ENCODE data around the gene CPHXL.

The CPHXL gene

GRCh38 chr16:75726390-75726789 lies at the start of gene CPHXL:
Gene CPHXL (minus strand): TSS chr16:75726490. CDS start chr16:75726442, 48 bp downstream.
- DNase-seq, result no peak

- no peak for DNase-seq
Observed at GRCh38 chr16:75774197-75774596, 47.9 kb upstream of the CPHXL start.

DNA sequence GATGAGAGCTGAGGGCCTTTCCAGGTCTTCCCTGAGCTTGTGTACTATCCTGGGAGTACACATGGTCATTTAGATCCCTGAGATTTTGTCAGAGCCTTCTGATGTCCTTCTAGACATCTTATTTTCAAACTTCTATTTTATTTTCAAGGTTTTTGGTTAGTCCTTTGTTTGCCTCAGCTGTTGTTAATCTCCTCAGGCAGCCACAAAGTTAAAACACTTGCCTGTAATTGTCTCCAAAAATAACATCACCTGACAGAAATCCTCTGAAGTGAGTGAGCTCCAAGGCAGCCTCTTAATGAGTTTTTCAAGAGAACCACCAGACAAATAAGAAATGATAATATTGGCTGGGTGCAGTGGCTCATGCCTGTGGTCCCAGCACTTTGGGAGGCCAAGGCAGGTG lies 43.8 kb upstream of the CPHXL start:
- DNase-seq, result no peak

DNA sequence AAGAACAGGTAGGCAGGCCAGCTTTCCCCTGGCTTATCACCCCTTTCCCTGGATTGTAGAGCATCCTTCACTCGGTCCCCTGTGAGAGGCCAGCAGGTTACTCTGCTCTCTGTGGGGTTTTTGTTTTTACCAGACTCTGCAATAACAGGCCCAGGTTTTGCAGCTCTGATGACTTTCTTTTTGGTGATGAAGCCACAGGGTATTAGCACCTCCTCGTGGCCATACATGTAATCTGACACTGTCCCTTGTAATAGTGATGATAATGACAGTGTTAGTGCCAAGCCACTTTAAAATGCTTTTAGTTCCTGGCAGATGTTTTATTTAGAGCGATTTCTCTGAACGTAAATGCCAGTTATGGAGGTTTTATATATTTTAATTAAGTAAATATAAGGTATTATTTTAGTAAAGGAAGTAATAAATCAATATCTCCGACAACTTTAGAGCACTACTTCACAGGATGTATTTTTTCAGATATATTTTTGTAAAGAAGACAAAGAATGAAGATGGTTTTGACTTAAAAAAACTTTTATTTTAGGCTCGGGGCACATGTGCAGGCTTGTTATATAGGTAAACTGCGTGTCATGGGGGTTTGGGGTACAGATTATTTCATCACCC lies 38.0 kb upstream of the CPHXL start:
- DNase-seq, result peak; percentile 12 to 46

DNA sequence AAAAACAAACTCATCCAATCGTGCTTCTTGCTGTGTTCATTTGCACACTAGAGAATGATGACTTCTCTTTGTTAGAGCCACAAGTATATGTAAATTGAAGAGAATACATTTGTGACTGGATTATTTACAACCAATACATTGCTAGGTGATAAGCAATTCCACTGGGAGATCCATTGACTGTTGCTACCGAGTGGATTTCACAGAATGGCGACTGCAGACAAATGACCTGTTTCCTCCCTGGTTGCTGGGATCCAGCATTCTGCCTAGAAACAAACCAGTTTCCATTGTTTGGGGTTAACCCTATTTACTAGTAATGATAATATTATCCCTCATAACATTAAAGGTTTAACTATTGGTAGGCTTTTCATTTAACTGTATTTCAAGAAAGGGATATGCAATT lies 36.9 kb upstream of the CPHXL start:
- DNase-seq, result no peak

GRCh38 chr16:75762746-75763145 lies 36.5 kb upstream of the CPHXL start:
- DNase-seq, result no peak

DNA sequence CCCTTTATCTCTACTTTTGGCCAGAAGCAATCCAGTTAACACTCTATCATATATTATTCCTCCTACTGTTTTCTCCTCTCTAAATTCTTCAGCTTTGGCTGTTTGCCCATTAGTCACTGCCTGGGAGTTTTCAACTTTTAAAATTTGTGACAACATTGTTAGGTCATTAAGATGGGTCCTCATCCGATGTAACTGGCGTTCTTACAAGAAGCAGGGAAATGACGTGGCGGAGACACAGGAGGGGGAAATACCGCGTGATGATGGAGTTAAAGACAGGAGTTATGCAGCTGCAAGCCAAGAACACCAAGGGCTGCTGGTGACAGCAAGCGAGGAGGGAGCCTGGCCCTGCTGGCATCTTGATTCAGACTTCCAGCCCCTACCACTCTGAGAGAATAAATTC lies 34.8 kb upstream of the CPHXL start:
- no peak for DNase-seq

GRCh38 chr16:75760018-75760519 lies 33.8 kb upstream of the CPHXL start:
- no peak for DNase-seq

DNA sequence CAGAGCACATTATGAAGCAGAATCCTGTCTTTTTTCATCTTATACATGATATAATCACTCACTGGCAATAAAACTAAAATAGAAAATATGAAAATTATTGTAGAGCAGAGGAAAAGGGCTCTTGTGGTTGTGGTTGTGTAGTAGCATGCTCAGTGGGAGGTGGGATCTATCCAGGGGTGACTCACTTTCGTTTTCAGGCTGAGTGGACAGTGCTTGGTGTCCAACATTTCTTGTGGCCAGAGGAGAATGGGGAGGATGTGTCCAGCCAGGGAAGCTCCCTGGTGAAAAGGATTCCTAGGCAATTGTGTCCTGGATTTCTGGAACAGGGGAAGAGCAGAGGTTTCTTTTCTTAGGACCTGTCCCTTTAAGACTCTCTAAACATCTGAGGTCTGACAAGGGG lies 31.9 kb upstream of the CPHXL start:
- no peak for DNase-seq

DNA sequence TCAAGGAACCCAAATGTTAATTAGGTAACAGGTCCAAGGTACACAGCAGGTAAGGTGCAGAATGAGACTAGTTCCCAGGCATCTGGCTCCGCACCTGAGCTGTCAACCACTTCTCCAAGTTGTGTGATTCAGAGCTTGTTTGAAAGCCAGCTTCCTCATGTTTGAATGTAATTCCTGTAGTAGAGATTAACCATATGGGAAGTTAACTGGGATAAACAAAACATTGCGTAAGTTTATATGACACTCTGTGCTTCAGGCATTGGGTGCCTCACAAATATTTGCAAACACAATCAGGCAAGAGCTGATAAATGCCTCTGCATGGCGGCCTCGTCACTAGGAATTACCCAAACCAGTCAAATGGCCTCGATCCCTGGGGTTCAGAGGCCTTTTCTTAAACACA lies 27.9 kb upstream of the CPHXL start:
- no peak for DNase-seq

GRCh38 chr16:75750528-75750927 lies 24.2 kb upstream of the CPHXL start:
- DNase-seq, result no peak

DNA sequence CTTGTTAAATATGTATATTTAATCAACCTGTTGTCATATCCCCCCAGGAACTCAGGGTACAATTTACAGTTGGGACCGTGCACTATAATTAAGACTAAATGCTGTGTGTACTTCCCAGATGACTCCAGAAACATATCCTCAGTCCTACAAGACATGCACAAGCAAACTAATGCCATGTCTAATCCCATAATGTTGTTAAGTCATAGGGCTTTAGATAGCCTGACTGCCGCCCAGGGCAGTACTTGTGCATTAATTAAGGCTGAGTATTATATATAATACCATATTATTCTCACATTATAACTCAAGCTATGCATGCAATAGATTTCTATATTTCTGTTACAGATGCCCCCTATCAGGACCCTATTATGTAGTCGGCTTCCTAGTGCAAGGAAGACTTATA lies 20.1 kb upstream of the CPHXL start:
- DNase-seq, result no peak

DNA sequence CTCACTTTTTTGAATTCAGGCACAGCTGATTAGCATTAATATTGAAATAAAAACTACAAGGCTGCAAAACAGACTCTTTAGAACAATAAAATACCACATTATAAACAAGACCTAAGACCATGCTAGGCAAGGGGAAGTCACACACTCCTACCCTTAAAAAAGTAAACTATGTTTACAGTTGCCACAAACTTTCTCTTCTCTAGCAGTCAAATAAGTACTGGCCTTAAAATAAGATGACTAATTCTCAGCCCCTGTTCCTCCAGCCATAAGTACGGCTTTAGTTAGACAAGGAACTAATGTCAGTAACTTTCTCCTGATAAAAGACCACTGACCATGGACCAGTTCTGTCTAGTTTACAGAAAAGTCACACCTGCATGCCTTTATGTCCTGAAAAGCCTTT lies 19.5 kb upstream of the CPHXL start:
- no peak for DNase-seq

DNA sequence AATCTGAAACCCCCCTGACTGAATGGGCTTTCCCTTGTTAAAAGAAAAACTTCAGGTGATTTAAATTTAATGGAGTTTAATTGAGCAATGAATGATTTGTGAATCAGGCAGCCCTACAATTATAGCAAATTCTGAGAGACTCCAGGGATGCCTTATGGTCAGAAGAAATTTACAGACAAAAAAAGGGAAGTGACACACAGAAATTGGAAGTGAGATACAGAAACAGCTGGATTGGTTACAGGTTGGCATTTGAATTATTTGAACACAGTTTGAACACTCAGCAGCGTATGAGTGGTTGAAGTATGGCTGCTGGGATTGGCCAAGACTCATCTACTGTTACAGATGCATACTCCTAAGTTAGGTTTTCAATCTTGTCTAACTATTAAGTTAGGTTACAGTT lies 19.0 kb upstream of the CPHXL start:
- DNase-seq, result no peak

GRCh38 chr16:75742424-75743047 lies 16.2 kb upstream of the CPHXL start:
- no peak for DNase-seq

GRCh38 chr16:75733305-75734211 lies 7.3 kb upstream of the CPHXL start:
- DNase-seq, result no peak

- no peak for DNase-seq
Observed at GRCh38 chr16:75732871-75733270, 6.6 kb upstream of the CPHXL start.

GRCh38 chr16:75727221-75727620 lies 931 bp upstream of the CPHXL start:
- no peak for DNase-seq

DNA sequence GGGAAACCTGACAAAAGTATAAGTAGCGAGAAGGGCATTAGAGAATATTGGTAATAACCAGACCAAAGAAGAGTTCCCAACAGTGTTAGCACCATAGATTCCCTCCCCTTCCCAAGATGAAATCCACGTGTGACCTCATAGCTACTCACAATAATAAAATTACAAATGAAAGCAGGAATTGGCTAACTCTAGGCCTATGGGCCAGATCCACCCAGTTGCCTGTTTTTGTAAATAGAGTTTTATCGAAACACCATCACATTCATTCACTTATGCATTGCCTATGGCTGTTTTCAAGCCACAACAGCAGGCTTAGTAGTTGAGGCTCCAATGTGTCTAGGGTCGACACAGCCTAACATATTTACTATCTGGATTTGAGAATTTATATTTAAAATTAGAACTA lies 7.8 kb downstream of the CPHXL start:
- no peak for DNase-seq

- no peak for DNase-seq
Observed at GRCh38 chr16:75714661-75715060, 11.6 kb downstream of the CPHXL start.

DNA sequence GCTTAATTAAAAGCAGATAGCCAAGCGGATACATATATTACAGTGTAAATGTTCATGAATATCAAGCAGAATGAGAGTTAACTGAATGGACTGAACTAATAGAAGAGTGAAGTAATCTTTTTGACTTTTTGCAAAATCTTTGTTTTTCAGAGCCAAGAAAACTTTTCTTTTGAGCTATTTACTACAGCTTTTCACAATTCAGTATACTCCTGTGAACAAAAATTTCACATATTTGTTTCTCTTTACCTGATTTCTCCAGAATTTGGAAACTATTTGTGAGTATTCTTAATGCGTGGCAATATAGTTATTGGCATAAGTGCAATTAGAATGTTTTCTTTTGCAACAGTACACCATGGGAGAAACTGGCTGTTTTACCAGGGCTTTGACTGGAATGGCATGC lies 15.9 kb downstream of the CPHXL start:
- DNase-seq, result no peak

DNA sequence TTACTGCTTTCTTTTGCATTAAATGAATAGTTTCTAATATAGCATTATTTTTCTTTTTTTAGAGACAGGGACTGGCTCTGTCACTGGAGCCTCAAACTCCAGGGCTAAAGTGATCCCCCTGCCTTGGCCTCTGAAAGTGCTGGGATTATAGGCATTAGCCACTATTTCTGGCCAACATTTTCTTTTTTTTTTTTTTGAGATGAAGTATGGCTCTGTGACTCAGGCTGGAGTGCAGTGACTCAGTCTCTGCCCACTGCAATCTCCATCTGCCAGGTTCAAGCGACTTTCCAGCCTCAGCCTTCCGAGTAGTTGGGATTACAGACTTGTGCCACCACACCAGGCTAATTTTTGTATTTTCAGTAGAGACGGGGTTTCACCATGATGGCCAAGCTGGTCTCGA lies 23.0 kb downstream of the CPHXL start:
- DNase-seq, result no peak

- DNase-seq, result no peak
Observed at GRCh38 chr16:75702242-75702641, 24.0 kb downstream of the CPHXL start.

GRCh38 chr16:75701361-75701760 lies 24.9 kb downstream of the CPHXL start, which contains the start of gene DUXB:
Gene DUXB (minus strand): TSS chr16:75701461. CDS start chr16:75701418, 43 bp downstream.
- DNase-seq, result no peak

All from stimulated activated CD4-positive, alpha-beta T cell treated with anti-CD3 and anti-CD28 coated beads, Interleukin-4, amount 100 ng/mL, for 4 hours (primary cell).